ENCODE results near the gene RAD51. TPM values are rescaled to one million over a fixed set of nuclear protein-coding genes. Genes with fewer than 3 reads are reported as not detected.
A peak's percentile ranks its signal among the peaks of the same experiment; 100 is the strongest.

RAD51 gene
- total RNA-seq (2.0 and 5.0 TPM in 2 replicates), polyA plus RNA-seq (4.9 and 5.9 TPM in 2 replicates)

DNA sequence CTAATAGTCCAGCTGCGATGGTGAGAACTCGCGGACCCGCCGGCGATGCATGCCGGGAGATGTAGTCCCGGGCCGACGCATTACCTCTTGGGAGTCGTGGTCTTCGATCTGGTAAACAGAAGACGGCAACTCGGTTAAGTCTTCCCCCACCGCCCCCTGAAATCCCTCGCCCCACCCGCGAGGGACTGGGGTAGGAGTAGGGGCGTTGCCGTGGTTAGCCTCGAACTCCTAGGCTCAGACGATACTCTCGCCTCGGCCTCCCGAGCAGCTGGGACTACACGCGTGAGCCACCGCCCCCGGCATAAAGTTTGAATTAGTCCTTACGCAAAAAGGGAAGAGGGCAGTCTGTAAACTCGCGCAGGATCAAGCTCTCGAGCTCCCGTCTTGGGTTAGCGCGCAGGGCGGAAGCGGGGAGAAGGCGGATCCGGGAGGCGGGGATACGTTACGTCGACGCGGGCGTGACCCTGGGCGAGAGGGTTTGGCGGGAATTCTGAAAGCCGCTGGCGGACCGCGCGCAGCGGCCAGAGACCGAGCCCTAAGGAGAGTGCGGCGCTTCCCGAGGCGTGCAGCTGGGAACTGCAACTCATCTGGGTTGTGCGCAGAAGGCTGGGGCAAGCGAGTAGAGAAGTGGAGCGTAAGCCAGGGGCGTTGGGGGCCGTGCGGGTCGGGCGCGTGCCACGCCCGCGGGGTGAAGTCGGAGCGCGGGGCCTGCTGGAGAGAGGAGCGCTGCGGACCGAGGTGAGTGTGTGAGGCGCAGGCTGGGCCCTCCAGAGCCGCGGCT is at the start of gene RAD51:
RAD51 (plus strand) TSS at position 487 of the 781 bp plus-strand sequence. CDS start 3,585 bp downstream, outside the sequence.
- under 1% methylated on average over 76 of the region's 81 CpGs for WGBS (ENCODE audit: low lambda C conversion rate, missing lambda C conversion rate)

GRCh38 chr15:40647523-40647922 is 47.5 kb upstream of the RAD51 start:
- 97% methylated on average over 1 of the region's 1 CpG for WGBS (ENCODE audit: low lambda C conversion rate, missing lambda C conversion rate)
- no peak for DNase-seq (ENCODE audit: low spot score)
- no peaks in the 10 kb centered on the region for H3K79me2 ChIP-seq
- no peak overlapping the region for H2AFZ ChIP-seq
- H3K4me2 ChIP-seq, result no peak overlapping the region
- no peaks in the 10 kb centered on the region for H3K9me2 ChIP-seq (replicated peaks; ENCODE audit: insufficient read depth)
- H3K4me3 ChIP-seq, result no peak overlapping the region
- no peak overlapping the region for H3K27ac ChIP-seq
- no peaks in the 10 kb centered on the region for H3K36me3 ChIP-seq (replicated peaks; ENCODE audit: insufficient read depth, low read depth)
- H3K4me1 ChIP-seq (ENCODE audit: insufficient read depth), result no peaks in the 10 kb centered on the region
- no peak for TF ChIP-seq EZH2phosphoT487 (IDR thresholded peaks at IDR 0.05; ENCODE audit: low read depth, severe bottlenecking, unreplicated experiment)
- no peaks in the 10 kb centered on the region for H3K9me3 ChIP-seq (ENCODE audit: low read depth)
- no peaks in the 10 kb centered on the region for H3K27me3 ChIP-seq
- no peaks in the 10 kb centered on the region for H4K20me1 ChIP-seq (ENCODE audit: insufficient read depth, poor library complexity, severe bottlenecking)

More for the DNA sequence above, at the start of gene RAD51:
- Histone ChIP-seq H2AFZ (peak within 1 kb of the TSS; percentile 99), H3K27ac (peak within 1 kb of the TSS; percentile 100), H3K79me2 (peaks cover 30% of the 10 kb centered on the region), H3K36me3 (replicated peaks; ENCODE audit: insufficient read depth, low read depth) (no peaks in the 10 kb centered on the region), H3K9me2 (replicated peaks; ENCODE audit: insufficient read depth) (no peaks in the 10 kb centered on the region), H3K9me3 (ENCODE audit: low read depth) (no peaks in the 10 kb centered on the region), H3K27me3 (no peaks in the 10 kb centered on the region), H3K4me2 (peak within 1 kb of the TSS; percentile 88), H3K4me1 (ENCODE audit: insufficient read depth) (peaks cover 7% of the 10 kb centered on the region), H4K20me1 (ENCODE audit: insufficient read depth, poor library complexity, severe bottlenecking) (no peaks in the 10 kb centered on the region), H3K4me3 (peak within 1 kb of the TSS; percentile 89)
- peak; percentile 97 for DNase-seq (ENCODE audit: low spot score)
- TF ChIP-seq EZH2 (IDR thresholded peaks at IDR 0.05; ENCODE audit: borderline replicate concordance) (no peak), EZH2phosphoT487 (IDR thresholded peaks at IDR 0.05; ENCODE audit: low read depth, severe bottlenecking, unreplicated experiment) (no peak), CTCF (IDR thresholded peaks at IDR 0.05; ENCODE audit: poor library complexity) (no peak)

DNA sequence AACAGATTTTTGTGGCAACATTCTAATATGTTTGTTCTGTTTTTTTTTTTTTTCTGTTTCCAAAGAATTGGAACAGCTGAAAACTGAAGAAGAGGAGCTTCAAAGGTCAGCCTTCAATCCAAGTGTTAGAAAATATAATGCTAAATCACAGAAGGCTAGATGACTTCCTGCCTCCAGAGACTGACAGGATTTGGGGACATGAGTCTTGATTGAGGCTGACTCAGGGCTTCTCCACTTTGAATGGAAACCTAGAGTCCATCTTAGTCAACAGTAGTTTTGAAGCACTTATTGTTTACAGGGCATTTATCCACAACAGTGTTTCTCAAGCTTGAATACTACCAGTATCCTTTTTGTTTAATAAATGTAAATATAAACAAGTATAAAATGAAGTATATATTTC is 44.5 kb upstream of the RAD51 start:
- no peaks in the 10 kb centered on the region for H3K79me2 ChIP-seq
- no peak overlapping the region for H2AFZ ChIP-seq
- no peak overlapping the region for H3K4me3 ChIP-seq
- no peaks in the 10 kb centered on the region for H3K9me3 ChIP-seq (ENCODE audit: low read depth)
- H3K27ac ChIP-seq, result peak overlapping the region; percentile 48
- H3K4me1 ChIP-seq (ENCODE audit: insufficient read depth), result no peaks in the 10 kb centered on the region
- H3K27me3 ChIP-seq, result no peaks in the 10 kb centered on the region
- H3K4me2 ChIP-seq, result peak overlapping the region; percentile 25
- TF ChIP-seq EZH2phosphoT487 (IDR thresholded peaks at IDR 0.05; ENCODE audit: low read depth, severe bottlenecking, unreplicated experiment) (no peak), EZH2 (IDR thresholded peaks at IDR 0.05; ENCODE audit: borderline replicate concordance) (no peak), CTCF (IDR thresholded peaks at IDR 0.05; ENCODE audit: poor library complexity) (no peak)
- no peaks in the 10 kb centered on the region for H3K36me3 ChIP-seq (replicated peaks; ENCODE audit: insufficient read depth, low read depth)
- H3K9me2 ChIP-seq (replicated peaks; ENCODE audit: insufficient read depth), result no peaks in the 10 kb centered on the region
- no peaks in the 10 kb centered on the region for H4K20me1 ChIP-seq (ENCODE audit: insufficient read depth, poor library complexity, severe bottlenecking)
- no peak for DNase-seq (ENCODE audit: low spot score)

- 98% methylated on average over 5 of the region's 5 CpGs for WGBS (ENCODE audit: low lambda C conversion rate, missing lambda C conversion rate)
- Histone ChIP-seq H2AFZ (no peak overlapping the region), H3K4me2 (no peak overlapping the region), H3K9me3 (ENCODE audit: low read depth) (no peaks in the 10 kb centered on the region), H3K36me3 (replicated peaks; ENCODE audit: insufficient read depth, low read depth) (no peaks in the 10 kb centered on the region), H3K4me1 (ENCODE audit: insufficient read depth) (no peaks in the 10 kb centered on the region), H4K20me1 (ENCODE audit: insufficient read depth, poor library complexity, severe bottlenecking) (no peaks in the 10 kb centered on the region), H3K27me3 (no peaks in the 10 kb centered on the region), H3K79me2 (no peaks in the 10 kb centered on the region), H3K4me3 (no peak overlapping the region), H3K9me2 (replicated peaks; ENCODE audit: insufficient read depth) (no peaks in the 10 kb centered on the region), H3K27ac (no peak overlapping the region)
- no peak for TF ChIP-seq EZH2 (IDR thresholded peaks at IDR 0.05; ENCODE audit: borderline replicate concordance)
- no peak for TF ChIP-seq CTCF (IDR thresholded peaks at IDR 0.05; ENCODE audit: poor library complexity)
- TF ChIP-seq EZH2phosphoT487 (IDR thresholded peaks at IDR 0.05; ENCODE audit: low read depth, severe bottlenecking, unreplicated experiment), result no peak
- no peak for DNase-seq (ENCODE audit: low spot score)
Observed at GRCh38 chr15:40660686-40661085, 34.3 kb upstream of the RAD51 start.
